ENCODE results near the gene KCNC2.

DNA sequence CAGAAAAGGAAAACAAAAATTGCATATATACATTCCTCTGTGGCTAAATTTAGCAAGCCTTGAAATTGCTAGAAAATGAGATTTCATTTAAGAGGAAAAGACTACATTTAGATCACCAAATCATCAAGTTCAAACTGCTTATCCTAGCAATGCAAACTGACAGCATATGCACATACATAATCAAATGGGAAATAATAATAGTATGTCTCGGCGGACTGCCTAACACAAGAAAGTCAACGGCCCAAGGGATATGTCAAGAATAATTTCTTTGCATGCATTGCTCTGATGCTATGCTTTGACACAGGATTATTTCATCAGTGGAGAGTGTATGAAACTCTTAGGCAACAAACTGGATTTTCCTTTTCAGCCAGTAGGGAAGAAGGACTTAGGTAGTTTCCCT is 107.9 kb downstream of the KCNC2 start:
- TF ChIP-seq POLR2AphosphoS5 (IDR thresholded peaks at IDR 0.05; ENCODE audit: low read depth, low read length) (no peak), TAF1 (IDR thresholded peaks at IDR 0.05; ENCODE audit: low read depth, low read length) (no peak), POLR2A (IDR thresholded peaks at IDR 0.05; ENCODE audit: low read depth, low read length) (no peak), PAX5 (IDR thresholded peaks at IDR 0.05; ENCODE audit: insufficient read depth, low read length, severe bottlenecking) (no peak), POU2F2 (IDR thresholded peaks at IDR 0.05; ENCODE audit: low read depth, low read length) (no peak)
